ENCODE data around the gene ANTXR1.

GRCh38 chr2:69242651-69243051 is 229.7 kb downstream of the ANTXR1 start:
- TF ChIP-seq, protein P1, sequence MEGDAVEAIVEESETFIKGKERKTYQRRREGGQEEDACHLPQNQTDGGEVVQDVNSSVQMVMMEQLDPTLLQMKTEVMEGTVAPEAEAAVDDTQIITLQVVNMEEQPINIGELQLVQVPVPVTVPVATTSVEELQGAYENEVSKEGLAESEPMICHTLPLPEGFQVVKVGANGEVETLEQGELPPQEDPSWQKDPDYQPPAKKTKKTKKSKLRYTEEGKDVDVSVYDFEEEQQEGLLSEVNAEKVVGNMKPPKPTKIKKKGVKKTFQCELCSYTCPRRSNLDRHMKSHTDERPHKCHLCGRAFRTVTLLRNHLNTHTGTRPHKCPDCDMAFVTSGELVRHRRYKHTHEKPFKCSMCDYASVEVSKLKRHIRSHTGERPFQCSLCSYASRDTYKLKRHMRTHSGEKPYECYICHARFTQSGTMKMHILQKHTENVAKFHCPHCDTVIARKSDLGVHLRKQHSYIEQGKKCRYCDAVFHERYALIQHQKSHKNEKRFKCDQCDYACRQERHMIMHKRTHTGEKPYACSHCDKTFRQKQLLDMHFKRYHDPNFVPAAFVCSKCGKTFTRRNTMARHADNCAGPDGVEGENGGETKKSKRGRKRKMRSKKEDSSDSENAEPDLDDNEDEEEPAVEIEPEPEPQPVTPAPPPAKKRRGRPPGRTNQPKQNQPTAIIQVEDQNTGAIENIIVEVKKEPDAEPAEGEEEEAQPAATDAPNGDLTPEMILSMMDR (IDR thresholded peaks at IDR 0.05 in 8 of 11, conservative IDR thresholded peaks at IDR 0.05 in 3 of 11): no peak
- TF ChIP-seq POLR2A (IDR thresholded peaks at IDR 0.05): no peak
- no peak for TF ChIP-seq POLR2AphosphoS5 (IDR thresholded peaks at IDR 0.05)

Measured in spleen (tissue), 7 donors.